Upper lobe of right lung (tissue), 1 donor: Measurements from ENCODE around the gene CAND1. TPM values are rescaled to one million over a fixed set of nuclear protein-coding genes. Genes with fewer than 3 reads are reported as not detected.

ENCODE experiments used
- ATAC-seq: fragments of 200-7000 bp; cut with Tn5 transposase; one replicate; pipeline ENCODE4 v1.9.1; 2020; ENCODE audit warnings: mild to moderate bottlenecking, moderate library complexity
- DNase-seq: peaks from one replicate; pipeline ENCODE4 v3.0.0-alpha.2; 2020
- H3K27ac ChIP-seq: fragments of 200-600 bp; one replicate; pipeline ENCODE4 v1.8.0; 2022
- H3K27me3 ChIP-seq: fragments of 200-600 bp; one replicate; pipeline ENCODE4 v1.8.0; 2022; ENCODE audit warnings: mild to moderate bottlenecking
- H3K36me3 ChIP-seq: fragments of 200-600 bp; one replicate; pipeline ENCODE4 v1.8.0; 2022
- H3K4me1 ChIP-seq: fragments of 200-600 bp; one replicate; pipeline ENCODE4 v1.8.0; 2022
- H3K4me3 ChIP-seq: fragments of 200-600 bp; one replicate; pipeline ENCODE4 v1.8.0; 2022; ENCODE audit warnings: mild to moderate bottlenecking
- H3K9me3 ChIP-seq: fragments of 200-600 bp; one replicate; pipeline ENCODE4 v1.8.0; 2022
- intact Hi-C: fragments of 100-400 bp; cut with DNase I; formaldehyde crosslinking; loops from one replicate; pipeline ENCODE4 v1.11.0; 2022
- total RNA-seq: library from RNA; stranded (reverse); fragmentation: NEBNext Ultra II Directional; extraction: Animal tissue kit (Norgen Biotek cat#: 25700); gene quantifications from one replicate; pipeline ENCODE4 v1.2.1, GENCODE V29; 2021
- TF ChIP-seq, protein P1 (sequence below): fragments of 200-600 bp; IDR thresholded peaks from one replicate; pipeline ENCODE4 v1.8.0; 2022; ENCODE audit warnings: antibody characterized with exemption
- donor health status: DM: no; HTN: yes; CAD: no; lungs with severe emphysema.

Gene CAND1
- total RNA-seq, 1 donor from 2014 or later: 98.0 TPM

GRCh38 chr12:67239061-67239460 lies 30.1 kb upstream of the CAND1 start:
- DNase-seq: no peak
- H3K4me1 ChIP-seq: peaks cover 3% of the 10 kb centered on the region
- H3K9me3 ChIP-seq: no peaks in the 10 kb centered on the region
- no peak for ATAC-seq
- H3K27ac ChIP-seq: no peak overlapping the region
- H3K4me3 ChIP-seq: no peak overlapping the region
- no peaks in the 10 kb centered on the region for H3K36me3 ChIP-seq
- intact Hi-C loops: no loop called here
- H3K27me3 ChIP-seq: no peaks in the 10 kb centered on the region
- TF ChIP-seq, protein P1, sequence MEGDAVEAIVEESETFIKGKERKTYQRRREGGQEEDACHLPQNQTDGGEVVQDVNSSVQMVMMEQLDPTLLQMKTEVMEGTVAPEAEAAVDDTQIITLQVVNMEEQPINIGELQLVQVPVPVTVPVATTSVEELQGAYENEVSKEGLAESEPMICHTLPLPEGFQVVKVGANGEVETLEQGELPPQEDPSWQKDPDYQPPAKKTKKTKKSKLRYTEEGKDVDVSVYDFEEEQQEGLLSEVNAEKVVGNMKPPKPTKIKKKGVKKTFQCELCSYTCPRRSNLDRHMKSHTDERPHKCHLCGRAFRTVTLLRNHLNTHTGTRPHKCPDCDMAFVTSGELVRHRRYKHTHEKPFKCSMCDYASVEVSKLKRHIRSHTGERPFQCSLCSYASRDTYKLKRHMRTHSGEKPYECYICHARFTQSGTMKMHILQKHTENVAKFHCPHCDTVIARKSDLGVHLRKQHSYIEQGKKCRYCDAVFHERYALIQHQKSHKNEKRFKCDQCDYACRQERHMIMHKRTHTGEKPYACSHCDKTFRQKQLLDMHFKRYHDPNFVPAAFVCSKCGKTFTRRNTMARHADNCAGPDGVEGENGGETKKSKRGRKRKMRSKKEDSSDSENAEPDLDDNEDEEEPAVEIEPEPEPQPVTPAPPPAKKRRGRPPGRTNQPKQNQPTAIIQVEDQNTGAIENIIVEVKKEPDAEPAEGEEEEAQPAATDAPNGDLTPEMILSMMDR: no peak

DNA sequence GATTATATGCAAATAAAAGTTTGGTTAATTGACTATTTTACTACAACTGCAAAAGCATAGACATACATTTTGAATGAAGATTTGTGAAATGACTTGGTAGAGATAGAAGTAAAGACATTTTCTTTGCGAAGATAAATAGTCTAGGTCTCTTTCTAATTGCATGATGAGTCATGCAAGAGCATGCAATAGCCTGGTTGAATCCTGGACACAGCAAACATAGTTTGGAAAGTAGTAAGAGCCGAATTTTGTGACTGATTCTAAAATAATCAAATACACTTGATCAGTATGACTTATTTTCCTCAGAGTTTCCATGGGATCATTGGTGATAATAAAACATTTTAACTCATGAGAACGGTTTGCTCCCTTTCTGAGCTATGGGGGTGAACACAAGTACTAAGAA lies 27.7 kb upstream of the CAND1 start:
- intact Hi-C loops: no loop called here
- no peaks in the 10 kb centered on the region for H3K36me3 ChIP-seq
- H3K27ac ChIP-seq: no peak overlapping the region
- no peak overlapping the region for H3K4me3 ChIP-seq
- H3K27me3 ChIP-seq: no peaks in the 10 kb centered on the region
- H3K9me3 ChIP-seq: no peaks in the 10 kb centered on the region
- H3K4me1 ChIP-seq: peaks cover 3% of the 10 kb centered on the region
- no peak for ATAC-seq
- no peak for DNase-seq
- TF ChIP-seq, protein P1: no peak

DNA sequence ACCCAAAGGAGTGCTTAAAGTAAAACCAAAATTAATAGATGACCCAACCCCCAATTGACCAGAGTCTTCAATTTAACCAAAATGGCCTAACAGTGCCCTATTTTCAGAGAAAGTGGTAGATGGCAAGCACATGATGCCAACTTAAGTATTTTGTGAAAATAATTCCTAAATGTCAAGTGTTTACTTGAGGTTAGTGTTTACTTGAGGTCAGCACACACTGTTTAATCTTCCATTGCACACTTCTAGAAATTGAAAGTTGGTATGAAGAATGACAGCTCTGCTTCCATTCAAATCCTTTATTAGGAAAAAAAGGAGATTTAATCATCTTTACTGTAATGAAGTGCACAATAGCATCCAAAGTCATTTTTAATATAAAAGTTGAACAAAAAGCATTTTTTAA lies 25.9 kb upstream of the CAND1 start:
- H3K27me3 ChIP-seq: no peaks in the 10 kb centered on the region
- DNase-seq (no peak), ATAC-seq (peak; percentile 28)
- no peak overlapping the region for H3K27ac ChIP-seq
- intact Hi-C loops: no loop called here
- H3K9me3 ChIP-seq: no peaks in the 10 kb centered on the region
- H3K4me3 ChIP-seq: no peak overlapping the region
- H3K36me3 ChIP-seq: no peaks in the 10 kb centered on the region
- H3K4me1 ChIP-seq: peaks cover 3% of the 10 kb centered on the region
- TF ChIP-seq, protein P1: no peak

- H3K4me1 ChIP-seq: peaks cover 3% of the 10 kb centered on the region
- no peak overlapping the region for H3K27ac ChIP-seq
- H3K4me3 ChIP-seq: no peak overlapping the region
- no peaks in the 10 kb centered on the region for H3K27me3 ChIP-seq
- no peaks in the 10 kb centered on the region for H3K9me3 ChIP-seq
- TF ChIP-seq, protein P1: no peak
- H3K36me3 ChIP-seq: no peaks in the 10 kb centered on the region
- DNase-seq: no peak
- intact Hi-C loops: no loop called here
- ATAC-seq: no peak
Measured at GRCh38 chr12:67245571-67245970, 23.6 kb upstream of the CAND1 start.

GRCh38 chr12:67251012-67251411 lies 18.1 kb upstream of the CAND1 start:
- no peak for ATAC-seq
- intact Hi-C loops: no loop called here
- Histone ChIP-seq H3K4me3 (no peak overlapping the region), H3K4me1 (no peaks in the 10 kb centered on the region), H3K27ac (no peak overlapping the region), H3K9me3 (no peaks in the 10 kb centered on the region), H3K36me3 (no peaks in the 10 kb centered on the region), H3K27me3 (no peaks in the 10 kb centered on the region)
- no peak for DNase-seq
- TF ChIP-seq, protein P1: no peak

DNA sequence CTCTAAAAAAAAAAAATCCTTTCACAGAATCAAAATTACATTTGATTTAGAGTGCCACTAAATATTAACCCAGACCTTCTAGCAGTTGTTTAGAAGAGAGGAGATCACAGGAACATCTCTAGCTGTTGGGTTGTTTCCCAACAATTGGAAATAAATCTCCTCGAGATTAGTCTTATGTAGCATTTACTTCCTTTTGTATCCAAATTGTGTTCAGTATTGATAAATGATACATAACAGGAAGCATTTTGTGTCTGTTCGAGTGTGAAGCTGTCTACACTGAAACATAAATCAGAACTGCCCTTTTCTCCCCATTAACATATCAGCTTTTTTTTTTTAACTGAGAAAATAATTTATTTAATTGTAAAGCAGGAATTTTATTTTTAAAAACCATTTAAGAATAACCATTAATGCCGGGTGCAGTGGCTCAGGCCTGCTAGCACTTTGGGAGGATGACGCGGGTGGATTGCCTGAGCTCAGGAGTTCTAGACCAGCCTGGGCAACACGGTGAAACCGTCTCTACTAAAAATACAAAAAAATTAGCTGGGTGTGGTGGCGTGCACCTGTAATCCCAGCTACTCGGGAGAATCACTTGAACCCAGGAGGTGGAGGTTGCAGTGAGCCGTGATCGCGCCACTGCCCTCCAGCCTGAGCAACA lies 14.7 kb upstream of the CAND1 start:
- no peaks in the 10 kb centered on the region for H3K4me1 ChIP-seq
- no peaks in the 10 kb centered on the region for H3K36me3 ChIP-seq
- no peaks in the 10 kb centered on the region for H3K9me3 ChIP-seq
- H3K4me3 ChIP-seq: no peak overlapping the region
- DNase-seq (no peak), ATAC-seq (no peak)
- H3K27ac ChIP-seq: no peak overlapping the region
- TF ChIP-seq, protein P1: no peak
- no peaks in the 10 kb centered on the region for H3K27me3 ChIP-seq
- intact Hi-C loops: no loop called here
